GM18505 (cell line): Measurements from ENCODE around the gene KCNQ5.

ENCODE experiments used
- ATAC-seq: cut with Tn5 transposase; IDR thresholded peaks from one replicate; pipeline ENCODE4 v1.9.1; 2021; ENCODE audit not compliant: unreplicated experiment
- POLR2A ChIP-seq: IDR thresholded peaks from 4 replicates; pipeline ENCODE4 v1.6.1; 2011; ENCODE audit warnings: borderline replicate concordance; ENCODE audit not compliant: insufficient read depth, insufficient read length; ENCODE audit errors: extremely low read depth

The KCNQ5 gene

DNA sequence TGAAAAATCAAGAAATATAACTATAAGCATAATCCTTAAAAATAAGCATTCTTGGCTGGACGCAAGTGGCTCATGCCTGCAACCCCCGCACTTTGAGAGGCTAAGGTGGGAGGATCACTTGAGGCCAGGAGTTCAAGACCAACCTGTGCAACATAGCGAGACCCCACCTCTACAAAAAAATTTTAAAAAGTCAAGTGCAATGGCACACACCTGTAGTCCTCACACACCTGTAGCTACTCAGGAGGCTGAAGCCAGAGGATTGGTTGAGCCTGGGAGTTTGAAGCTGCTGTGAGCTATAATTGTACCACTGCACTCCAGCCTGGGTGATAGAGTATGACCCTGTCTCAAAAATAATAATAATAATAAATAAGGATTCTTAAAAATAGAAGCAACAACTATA lies 494.5 kb downstream of the KCNQ5 start:
- no peak for TF ChIP-seq POLR2A
- no peak for ATAC-seq

DNA sequence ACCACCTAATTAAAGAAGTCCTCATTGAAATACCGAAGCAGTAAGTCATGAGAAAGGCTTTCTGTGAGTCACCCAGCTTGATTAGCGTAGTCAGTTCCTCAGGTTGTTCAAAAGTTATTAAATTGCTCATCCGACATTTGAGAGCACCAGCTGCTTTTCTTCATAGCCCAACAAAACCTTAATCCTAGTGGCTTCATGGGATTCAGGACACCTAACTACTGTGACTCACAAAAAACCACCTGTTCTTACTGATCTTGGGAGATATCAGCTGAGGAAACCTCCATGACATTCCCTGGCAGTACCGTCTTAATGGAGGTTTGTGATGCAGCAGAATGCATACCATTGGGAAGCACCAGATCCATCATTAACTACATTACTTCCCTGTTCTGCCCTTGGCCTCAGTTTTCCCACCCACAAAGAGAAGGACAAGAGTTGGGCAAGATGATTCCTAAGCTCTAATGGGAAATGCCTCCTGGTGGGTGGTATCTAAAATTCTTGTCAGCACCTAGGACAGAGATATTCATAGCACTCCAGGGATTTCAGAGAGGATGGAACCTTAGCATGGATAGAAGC lies 499.6 kb downstream of the KCNQ5 start:
- no peak for ATAC-seq
- no peak for TF ChIP-seq POLR2A

DNA sequence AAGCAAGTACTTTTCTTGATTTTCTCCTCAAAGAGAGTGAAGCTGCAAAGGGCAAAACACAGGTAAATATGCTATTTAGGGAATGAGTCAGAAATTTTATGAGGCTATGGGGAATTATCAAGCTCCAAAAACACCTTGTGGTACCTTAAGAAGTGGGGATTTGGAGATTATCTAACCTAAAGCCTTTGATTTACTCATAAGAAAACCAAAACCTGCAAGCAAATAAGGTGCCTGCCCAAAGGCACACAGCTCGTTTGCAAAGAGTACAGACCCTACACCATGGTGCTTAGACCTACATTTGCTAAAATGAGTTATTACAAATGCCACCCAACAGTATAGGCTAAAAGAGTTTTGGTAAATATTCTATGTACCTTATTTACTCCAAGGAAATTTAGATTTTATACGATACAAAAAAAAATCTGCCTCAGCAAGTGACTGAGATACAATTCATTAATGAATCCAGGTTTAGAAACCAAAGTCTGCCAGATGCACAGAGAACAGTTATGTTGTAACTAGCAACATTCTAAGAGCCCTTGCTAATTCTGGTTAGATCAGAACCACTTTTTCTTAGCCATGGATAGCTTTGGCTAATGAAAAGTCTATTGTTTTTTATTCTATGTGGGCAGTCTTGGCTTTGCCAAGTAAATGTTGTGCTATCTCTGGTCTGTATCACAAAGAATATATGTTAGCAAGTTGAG lies 501.9 kb downstream of the KCNQ5 start:
- peak; percentile 73 for ATAC-seq
- no peak for TF ChIP-seq POLR2A

DNA sequence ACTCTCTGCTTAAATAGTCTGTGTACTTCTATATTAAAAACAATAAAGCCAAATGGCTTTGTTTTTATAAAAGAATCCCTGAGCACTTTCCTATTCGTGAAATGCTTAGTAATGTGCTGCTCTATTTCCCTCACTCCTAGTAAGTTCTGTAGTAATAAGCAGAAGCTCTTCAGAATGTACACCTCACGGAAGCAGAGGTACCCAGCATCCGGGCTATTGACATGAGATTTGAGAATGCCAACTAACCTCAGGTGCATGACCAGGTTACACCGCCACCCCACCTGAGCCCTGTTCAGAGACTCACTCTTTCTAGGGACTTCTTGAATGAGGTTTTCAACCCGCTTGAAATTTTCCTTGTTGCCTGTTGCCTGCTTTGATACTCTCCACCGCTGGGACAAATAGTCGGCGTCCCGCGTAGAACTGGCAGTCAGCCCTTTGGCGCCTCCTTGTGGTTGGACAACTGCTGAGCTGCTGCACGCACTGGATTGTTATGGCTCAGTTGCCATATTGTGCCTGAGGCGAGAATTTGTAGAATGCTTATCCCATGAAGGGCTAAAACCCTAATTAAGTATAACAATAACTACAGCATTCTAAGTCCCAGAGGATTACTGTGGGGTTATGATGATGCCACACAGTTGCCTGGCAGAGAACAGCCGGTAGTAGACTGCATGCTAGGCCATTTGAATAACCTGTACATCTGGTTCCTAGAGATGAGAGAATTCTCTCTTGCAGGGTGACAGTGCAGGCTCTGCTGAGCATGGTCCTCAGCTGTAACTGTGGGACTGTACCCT lies 508.0 kb downstream of the KCNQ5 start:
- no peak for TF ChIP-seq POLR2A
- peak; percentile 96 for ATAC-seq

DNA sequence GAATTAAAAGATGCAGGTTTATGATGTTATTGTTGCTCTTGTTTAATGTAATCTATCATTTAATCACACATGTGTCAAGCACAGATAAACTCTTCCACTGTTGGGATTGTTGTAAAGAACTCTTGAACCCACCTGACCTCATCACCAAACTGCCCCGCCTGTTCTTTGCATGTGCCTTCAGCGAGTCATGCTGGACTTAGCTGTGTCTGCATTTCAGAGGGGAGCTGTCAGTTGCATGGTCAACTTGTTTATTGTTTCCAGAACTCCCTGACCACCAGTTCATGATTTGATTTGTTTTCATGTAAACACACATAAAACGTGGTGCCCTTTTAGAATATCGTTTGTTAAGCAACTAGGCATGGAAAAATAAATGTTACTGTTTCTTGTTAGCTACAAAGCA lies 509.8 kb downstream of the KCNQ5 start:
- TF ChIP-seq POLR2A = no peak
- ATAC-seq = no peak

DNA sequence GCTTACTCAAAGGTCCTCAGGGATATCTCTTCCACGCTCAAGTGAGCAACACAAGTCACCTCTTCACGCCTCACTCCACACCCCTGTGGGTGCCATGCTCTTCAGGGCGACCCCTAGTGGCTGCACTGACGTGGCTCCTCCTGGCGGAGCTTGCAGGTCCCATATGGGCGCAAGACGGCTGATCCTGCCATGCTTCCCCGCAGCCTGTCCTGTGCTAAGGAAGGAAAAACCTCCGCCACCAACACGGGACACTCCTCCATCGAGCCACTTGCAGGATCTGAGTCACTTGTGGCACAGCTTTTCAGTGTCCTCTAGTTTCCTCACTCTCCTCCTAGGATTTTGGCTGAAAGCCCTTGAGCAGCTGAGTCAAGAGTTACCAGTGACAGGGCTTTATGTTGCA lies 512.7 kb downstream of the KCNQ5 start:
- no peak for TF ChIP-seq POLR2A
- ATAC-seq = no peak

DNA sequence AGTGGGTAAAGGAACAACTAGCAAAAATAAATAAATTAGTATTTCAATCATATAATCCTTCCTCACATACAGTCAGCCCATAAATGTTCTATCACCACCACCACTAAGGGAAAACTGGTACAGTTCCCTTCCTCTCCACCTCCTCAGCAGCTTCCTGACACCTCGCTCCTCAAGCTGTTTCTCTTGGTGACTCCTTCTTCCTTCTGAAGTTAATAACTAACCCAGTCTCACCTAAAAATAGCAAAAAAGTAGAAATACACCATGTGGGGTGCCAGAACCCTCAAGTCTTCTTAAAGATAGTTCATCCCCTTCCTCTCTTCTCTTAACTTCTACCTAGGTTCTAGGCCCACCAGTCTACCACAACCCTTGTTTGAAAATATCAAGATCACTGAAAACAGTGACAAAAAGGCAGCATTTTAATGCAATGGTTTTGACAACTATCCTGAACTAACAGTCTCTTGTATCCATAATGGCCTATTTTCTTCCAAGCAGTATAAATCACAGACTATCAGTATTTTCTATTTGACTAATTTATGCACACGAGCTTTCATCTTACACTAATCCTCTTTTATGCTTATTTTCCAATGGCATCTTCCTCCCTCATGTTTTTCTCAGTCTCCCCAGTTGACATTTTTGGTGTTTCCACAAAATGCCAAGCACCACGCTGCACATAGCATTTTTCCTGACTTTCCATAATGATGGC lies 518.0 kb downstream of the KCNQ5 start:
- ATAC-seq = no peak
- no peak for TF ChIP-seq POLR2A

DNA sequence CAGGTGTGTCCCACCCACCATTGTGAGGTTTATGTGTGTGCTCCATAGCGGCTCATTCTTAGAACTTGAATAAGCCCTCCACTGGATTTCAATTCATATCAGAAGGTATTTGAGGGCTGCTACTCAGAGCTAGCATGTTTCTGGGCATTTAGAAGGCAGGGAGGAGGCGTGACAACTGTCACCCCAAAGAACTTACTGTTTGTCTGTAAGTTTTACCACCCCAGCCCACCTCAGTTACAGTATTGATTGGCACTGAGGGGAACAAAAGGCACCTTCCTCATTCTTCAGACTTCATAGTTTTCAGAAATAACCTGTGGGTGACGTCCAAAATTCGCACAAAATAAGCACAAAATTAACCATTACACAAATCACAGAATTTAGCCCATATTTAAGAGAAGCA lies 521.7 kb downstream of the KCNQ5 start:
- no peak for TF ChIP-seq POLR2A
- ATAC-seq = no peak

DNA sequence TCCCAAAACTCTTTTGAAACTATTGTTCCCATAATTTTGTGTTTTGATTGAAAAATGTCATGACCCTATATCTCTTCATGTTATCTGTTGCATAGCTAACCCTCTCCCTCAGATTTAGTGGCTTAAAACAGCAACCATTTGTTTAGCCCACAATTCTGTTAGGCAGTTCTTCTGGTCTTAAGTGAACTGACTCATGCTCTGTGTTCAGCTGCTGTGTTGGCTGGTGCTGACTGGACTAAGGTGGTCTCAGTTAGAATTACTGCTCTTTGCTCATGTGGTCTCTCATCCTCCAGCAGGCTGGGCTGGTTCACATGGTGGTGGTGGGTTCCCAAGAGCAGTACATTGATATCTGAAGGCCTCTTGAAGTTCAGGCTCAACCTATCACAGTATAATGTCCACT lies 522.7 kb downstream of the KCNQ5 start:
- no peak for ATAC-seq

DNA sequence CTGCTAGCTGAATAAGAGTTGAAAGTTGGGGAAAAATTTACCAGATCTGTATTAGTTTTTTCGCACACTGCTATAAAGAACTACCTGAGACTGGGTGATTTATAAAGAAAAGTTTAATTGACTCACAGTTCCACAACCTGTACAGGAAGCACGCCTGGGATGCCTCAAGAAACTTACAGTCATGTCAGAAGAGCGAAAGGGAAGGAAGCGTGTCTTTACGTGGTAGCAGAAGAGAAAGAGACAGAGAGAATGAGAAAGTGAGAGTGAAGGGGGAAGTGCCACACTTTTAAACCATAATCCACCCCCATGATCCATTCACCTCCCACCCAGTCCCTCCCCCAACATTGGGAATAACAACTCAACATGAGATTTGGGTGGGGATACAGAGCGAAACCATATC lies 523.8 kb downstream of the KCNQ5 start:
- no peak for TF ChIP-seq POLR2A
- peak; percentile 81 for ATAC-seq

More for the DNA sequence above, 522.7 kb downstream of the KCNQ5 start:
- no peak for TF ChIP-seq POLR2A

DNA sequence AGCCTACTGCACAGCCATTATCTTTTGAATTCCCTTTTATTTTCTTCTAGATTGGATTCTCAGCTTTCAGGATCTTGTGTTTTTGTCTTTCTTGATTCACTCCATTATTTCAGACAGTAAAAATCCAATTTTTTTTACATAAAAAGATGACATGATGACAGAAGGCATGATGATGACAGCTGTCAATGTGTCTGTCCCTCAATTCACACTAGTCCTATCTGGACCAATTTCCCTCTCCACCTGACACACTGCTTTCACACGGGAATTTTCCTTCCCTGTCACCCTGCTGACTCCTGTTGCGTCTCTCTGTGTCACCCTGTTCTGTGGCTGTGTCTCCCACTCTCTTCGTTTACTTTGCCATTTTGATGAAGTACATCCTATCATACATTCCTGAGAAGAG lies 529.9 kb downstream of the KCNQ5 start:
- ATAC-seq = no peak
- TF ChIP-seq POLR2A = no peak

DNA sequence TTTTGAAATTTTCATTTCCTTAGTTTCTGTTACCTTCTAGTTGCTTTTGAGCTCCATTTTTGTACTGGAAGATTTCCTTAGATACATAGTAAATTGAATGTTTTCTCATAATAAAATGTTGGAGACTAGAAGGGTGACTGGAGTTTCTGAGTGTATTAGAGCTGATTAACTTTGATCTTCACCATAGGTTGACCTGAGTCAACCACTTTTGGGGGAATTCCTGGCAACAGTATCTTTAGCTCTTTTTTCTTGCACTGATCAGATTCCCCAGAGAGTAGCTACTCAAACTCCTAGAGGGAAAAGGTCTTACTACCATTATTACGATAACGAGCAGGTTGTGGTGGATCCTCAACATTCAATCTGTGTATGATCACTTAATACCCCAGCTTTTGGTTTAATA lies 530.7 kb downstream of the KCNQ5 start:
- no peak for TF ChIP-seq POLR2A
- ATAC-seq = no peak

DNA sequence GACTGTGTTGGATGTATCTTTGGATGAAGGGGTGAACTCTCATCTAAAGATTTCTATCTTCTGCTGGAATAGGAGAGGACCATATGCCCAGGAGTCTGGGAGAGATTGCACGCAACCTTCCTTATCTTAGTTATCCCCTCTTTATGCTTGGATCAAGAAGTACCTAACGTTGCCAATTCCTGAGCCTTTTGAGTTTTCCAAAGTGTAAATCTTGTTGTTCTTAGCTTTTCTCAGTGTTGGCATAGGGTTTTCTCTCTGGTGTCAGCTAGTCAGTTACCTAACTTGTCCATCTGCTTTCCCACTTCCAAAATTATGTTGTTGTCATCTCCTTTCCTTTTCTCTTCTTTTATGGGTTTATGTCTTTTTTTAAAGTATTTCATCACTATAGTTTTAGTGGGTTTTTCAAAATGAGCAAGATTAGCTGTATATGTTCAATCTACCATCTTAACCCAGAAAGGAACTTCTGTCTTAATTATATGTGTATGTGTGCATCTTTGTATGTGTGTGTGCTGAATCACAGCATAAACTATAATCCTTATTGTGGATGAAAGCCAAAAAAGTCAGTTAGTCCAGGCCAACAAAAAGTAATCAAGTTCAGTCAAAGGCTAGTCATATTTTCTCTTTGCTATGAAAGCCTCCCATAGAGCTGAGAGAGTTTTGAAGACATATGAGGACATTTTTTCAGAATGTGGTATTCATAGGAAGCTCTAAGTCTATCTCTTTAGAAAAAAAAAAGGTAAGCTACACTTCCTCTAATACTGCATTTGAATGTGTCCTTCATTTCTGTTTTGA lies 531.3 kb downstream of the KCNQ5 start:
- TF ChIP-seq POLR2A = no peak
- ATAC-seq = no peak
